HG03521 (cell line): ENCODE results near the gene FLNB.

Experiments
- ATAC-seq: cut with Tn5 transposase; IDR thresholded peaks from one replicate; pipeline ENCODE4 v1.9.1; 2021; ENCODE audit warnings: mild to moderate bottlenecking, moderate library complexity; ENCODE audit not compliant: unreplicated experiment

Gene FLNB

DNA sequence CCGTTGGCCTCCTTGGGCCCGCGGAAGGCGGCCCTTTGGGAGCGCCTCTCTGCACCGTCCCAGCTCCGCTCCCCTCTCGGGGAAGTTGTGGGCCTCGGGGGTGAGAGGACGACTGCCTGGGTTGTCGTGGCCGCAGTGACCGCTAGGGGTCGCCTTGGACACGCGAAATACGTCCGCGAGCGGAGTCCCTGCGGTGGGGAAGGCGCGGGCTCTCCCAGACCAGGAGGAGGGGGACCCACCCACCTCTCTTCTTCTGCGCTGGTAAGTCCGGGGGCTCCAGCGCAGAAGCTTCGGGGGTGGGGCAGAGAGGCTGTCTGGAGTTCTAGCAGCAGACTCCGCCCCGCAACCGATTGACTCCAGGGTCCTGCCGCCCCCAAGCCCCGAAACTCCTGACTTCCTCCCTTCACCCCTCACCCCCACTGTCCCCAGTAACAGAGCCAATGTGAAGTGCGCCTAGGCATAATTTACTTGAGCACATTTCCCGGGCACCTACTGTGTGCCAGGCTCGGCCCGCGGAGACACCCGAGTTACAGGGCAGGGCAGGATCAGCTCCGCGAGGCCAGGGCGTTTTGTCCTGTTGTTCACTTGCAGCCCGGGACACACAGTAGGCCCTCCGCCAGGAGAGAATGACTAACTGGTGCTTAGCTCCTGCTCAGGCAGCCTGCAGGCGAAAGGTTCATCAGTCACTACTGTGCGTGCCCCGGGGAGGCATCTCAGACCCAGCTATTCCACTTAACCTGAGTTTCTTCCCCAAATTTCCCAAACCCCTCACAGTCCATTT is 169.7 kb downstream of the FLNB start:
- ATAC-seq = peak; percentile 72

DNA sequence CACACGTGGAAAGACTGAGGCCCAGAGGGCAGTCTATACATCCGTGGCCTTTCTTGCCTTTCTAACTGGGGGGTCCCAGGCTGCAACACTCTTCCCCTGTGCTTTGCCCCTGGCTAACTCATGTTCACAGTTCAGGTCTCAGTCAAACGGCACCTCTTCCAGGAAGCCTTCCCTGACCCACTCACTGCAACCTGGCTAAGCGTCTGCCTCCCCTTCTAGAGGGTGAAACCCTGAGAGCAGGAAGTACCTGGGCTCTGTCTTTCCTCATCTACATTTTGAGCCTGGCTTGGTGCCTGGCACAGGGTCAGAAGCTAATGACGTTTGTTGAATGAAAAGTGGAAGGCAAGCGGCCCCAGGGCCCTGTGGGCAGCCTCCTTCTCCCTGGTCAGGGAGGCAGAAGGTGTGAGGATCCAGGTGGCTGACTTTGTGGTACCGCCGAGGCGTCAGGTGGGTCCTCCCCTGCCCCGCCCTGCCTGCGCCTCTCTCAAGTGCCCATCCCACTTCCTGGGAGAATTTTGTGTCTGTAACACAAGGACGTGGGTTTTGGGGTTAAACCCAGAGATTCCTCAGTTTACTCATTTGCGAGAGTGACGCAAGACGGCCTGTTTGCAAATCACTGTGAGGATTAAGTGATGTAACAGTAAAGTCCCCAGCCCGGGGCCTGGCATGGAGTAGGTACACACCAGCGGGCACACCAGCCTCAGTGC is 170.5 kb downstream of the FLNB start:
- no peak for ATAC-seq

DNA sequence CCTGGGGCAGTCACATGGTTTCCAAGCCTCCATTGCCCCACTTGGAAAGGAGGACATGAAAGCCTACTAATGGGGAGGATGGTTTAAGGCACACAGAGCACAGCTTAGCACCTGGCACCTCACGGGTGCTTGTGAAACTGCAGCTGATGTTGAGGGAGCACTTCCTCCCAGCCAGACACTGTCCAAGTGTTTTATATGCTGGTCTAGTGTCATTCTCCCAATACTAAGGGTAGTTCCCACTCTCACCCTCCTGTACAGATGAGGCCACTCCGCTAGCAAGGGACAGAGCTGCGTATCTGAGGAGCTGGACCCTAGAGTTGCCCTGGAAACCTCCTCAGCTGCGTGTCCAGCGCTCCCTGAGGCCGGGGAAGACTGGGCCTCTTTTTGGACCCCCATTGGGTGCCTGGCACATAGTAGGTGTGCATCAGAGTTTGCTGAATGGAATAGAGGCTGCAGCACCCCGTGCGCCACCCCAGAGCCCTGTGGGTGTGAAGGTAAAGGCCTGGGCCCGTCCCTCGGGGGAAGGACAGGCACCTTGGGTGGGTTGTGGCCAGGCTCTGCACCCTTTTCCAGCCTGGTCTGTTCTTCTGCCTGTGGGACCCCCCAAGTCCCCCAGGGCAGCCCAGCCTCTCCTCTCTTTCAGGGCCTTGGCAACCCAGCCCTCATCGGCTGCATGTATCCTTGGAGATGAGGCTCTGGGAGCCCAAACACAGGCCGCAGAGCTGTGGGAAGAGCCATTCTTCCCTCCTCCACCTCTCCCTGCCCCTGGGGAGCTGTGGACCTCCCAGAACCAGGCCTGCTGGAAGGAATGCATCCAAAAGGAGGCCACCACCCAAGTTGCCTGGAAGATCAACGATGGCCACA is 171.2 kb downstream of the FLNB start:
- ATAC-seq = no peak

DNA sequence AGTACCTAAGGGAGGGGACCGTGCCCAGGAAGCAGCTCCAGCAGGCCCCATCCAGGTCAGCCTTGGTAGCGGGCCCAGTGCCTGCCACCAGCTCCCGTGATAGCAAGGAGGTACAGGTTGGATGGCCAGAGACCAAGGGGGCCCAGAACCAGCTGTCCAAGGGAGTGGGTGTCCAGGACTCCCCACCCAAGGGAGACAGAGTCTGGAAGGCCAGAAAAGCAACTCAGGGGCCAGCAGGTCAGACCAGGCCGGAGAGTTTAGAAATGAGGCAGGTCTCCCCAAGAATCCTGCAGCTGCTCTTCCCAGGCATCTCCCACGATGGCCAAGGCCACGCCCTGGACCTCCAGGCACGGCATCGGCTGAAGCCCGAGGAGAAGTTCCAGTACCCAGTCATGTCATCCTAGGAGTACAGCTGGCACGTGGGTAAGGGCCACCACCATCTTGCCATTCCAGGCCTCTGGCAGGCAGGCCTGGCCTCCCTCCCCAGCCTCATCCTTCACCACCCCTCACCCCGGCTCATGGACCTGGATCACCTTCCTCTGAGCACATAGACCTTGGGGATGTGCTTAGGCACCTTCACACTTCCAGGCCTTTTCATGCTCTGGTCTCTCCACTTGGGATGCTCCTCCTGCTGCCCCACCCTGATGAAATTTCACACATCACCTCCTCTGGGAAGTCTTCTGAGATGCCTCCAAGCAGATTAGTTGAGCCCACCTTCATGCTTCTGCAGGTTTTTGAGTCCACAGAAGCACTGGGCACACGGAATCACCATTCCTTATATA is 172.1 kb downstream of the FLNB start:
- ATAC-seq = no peak

DNA sequence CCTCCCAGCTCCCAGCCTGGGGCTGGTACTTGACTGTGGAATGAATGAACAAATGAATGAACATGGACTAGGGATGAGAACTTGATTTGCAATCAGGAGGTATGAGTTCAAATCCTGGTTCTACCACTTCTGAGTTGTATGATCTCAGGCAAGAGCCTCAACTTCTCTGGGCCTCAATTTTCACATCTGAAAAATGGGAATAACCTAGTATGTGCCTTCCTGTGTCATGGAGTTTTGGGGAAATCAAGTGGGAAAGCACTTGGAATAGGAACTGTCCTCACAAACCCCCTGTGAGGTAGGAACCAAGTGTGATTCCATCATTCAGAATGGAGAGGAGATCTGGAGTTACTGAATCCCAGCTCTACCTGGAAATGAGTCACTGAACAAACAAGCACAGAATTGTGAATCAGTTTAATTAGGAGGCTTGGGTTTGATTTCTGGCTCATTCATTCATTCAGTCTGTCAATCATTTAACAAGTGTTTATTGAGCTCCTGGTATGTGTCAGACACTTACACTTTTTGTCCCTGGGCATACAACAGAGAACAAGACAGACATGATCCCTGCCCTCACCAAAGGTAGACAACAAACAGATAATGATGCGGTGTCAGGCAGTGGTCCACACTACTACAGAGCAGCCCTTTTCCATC is 172.8 kb downstream of the FLNB start:
- ATAC-seq = no peak

DNA sequence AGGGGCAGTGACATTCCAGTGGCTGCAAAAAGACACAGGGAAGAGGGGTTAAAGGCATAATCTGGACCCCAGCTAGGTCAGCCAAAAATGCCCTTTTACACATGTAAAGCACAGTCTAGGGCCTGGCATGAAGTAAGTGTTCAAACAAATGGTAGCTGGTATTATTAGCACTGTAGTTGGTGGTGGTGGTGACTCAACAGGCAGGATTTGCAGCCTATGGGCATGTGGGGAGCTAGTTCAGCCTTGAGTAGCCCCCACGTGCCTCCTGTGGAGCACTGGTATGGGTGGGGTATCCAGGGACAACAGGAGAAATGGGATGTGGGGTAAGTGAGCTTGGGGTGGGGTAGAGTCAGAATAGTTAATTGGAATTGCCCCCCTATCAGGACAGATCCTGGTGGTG is 175.0 kb downstream of the FLNB start:
- no peak for ATAC-seq

DNA sequence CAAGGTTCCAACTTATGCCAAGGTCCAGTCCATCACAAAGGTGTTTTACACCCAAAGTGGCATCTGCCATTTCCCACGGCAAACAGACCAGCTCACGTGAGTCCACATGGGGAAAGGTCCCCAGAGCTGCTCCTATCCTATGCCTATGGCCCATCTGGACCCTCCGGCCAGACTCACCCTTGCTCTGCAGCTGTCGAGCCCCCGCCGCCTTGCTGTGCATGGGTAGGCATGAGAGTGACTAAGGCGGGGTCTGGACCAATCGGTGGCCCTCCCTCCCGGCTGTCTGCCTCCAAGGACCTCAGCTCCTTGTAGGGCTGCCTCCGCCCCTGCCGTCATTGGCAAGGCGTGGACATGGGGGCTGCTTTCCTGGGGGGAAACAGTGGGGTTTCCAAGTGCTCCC is 175.7 kb downstream of the FLNB start:
- ATAC-seq = no peak

DNA sequence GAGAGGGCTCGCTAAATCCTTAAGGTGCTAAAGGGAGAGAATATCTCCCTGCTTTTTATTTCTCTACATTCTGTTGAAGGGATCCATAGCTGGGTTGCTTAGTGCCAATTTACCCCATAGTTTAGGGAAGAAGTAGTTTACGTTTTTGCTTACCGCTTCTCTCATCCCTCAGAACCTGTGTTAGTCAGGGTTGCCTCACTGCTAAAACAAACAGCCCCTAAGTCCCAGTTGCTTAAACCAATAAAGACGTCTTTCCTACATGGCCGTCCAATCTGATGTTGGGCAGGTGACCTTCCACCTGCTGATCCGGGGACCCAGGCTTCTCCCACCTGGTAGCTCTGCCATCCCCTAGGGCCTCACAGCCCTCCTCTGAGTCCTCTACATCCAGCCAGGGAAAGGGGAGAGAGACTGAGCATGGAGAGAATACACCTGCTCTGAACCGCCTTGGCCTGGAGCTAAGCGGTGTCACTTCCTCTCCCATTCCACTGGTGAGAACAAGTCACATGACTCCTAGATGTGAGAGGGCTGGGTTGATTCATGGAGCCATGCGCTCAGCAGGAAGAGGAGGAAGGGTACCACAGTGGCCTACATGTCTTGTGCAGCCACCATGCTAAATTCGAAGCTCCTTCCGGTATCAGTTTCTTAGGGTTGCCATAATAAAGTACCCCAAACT is 176.2 kb downstream of the FLNB start:
- ATAC-seq = no peak

DNA sequence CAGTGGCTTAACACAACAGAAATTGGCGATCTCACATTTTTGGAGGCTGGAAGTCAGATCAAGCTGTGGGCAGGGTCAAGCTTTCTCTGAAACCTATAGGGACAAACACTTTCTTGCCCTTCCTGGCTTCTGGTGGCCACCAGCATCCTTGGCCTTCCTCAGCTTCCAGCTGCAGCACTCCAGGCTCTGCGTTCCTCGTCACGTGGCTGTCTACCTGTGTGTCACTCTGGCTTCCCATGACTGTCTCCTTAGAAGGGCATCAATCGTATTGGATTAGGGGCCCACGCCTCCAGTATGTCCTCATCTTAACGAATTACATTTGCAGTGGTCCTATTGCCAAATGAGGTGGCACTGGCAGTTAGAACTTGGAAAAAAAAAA is 176.7 kb downstream of the FLNB start:
- no peak for ATAC-seq

DNA sequence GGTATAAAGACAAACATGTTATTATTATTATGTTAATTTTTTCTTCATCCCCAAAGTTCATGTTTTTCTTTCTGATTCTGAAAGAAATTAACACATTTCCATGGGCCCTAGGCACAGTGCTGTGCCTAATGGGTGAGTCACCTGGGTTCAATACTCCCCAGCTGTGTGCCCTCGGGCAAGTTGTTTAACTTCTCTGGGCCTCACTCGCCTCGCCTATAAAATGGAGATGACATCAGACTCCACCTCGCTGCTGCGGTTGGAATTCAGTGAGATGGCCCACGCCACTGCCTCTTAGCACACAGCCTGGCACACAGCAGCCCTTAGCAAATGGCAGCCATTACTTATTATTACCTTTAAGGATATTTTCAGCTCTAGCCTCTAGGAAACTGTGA is 179.9 kb downstream of the FLNB start:
- no peak for ATAC-seq

DNA sequence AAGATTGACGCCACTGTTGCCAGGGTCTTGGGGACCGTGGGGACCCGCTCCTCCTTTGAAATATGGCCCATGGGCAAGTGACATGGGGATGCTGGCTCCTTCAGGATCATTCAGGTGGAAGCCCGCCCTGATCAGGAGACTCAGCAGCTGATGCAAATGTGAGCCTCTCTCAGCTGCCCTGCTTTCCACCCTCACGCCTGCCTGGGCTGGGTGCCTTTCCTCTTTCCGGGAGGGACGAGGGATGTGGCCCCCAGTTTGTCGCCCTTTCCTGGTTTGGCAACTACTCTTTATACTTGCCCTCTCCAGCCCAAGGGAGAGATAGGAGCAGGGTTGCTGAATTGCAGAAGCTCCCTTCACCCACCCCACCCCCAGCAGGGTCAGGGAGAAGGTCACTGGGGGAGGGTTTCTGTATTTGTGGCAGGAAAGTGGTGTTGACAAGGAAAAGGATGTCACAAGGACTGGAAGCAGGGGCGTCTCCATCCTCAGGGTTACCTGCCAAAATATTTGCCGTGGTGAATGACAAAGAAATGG is 180.8 kb downstream of the FLNB start:
- no peak for ATAC-seq

DNA sequence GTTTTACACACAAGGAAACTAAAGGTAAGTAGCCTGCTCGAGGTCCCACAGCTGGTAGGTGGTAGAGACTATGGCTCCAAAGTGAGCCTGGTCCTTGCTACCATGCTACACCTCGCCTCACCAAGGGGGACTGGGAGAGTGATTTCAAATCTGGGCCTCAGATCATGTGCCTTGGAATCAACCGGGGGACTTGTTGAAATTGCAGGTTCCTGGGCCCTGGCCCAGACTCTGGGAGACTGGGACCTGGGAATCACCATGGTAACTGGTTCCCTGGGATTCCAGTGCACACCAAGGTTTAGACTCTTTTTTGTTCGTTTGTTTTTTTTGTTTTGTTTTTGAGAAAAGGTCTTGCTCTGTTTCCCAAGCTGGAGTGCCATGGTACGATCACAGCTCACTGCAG is 181.5 kb downstream of the FLNB start:
- no peak for ATAC-seq

DNA sequence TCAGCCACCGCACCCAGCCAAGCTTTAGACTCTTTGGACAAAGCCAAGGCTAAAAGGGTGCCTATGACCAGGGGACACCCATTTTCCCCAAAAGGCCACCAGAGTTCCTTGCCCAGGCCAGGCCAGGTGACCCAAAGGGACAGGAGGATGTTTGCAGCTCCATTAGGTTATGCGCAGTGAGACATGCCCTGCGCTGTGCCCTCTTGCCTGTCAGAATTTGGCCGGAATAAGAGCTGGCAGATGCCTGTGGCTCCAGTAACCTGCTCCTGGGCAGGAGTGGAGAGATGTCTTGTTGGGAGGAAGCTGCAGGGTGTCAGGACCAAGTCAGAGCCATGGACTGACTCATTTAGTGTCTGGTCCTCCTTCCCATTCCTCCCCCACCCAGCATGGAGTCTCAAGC is 182.1 kb downstream of the FLNB start:
- ATAC-seq = no peak

DNA sequence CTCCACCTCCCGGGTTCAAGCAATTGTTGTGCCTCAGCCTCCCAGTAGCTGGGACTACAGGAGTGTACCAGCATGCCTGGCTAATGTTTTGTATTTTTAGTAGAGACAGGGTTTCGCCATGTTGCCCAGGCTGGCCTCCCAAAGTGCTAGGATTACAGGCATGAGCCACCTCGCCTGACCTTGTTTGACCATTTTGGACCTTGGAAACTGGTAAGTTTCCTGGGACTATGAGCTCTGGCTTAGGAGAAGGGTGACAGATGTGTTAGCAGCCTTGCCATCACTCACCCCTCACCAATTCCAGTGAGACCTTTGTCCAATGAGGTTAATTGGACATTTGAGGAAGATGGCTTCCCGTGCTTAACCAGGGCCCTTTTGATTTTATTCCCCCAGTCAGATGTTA is 182.7 kb downstream of the FLNB start:
- ATAC-seq = no peak

DNA sequence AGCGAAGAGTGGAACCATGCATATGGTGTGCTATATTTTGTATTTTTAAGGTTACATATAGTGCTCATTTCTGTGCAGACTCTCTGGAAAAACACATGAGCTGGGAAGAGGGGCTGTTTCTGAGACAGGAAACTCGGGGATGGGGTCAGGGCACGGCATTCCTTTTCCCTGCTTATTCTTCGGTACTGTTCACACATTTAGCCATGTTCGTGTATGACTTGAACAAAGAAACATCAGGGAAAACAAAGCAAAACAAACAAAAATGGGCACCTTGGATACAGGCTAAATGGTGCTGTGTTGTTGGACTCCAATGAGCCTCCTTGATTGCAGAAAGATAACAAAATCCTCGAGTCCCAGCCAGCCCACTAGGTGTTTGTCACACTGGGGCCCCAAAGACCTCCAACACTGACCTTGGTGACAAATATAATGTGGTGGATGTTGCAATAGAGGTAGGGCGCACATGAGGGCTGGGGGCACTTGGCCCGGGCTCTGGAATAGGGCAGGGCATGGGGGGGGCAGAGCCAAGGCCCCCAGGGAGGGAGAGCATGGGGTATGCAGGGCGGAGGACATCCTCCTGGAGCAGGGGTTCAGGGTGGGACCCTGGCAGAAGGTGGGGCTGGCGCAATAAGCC is 183.3 kb downstream of the FLNB start:
- no peak for ATAC-seq

DNA sequence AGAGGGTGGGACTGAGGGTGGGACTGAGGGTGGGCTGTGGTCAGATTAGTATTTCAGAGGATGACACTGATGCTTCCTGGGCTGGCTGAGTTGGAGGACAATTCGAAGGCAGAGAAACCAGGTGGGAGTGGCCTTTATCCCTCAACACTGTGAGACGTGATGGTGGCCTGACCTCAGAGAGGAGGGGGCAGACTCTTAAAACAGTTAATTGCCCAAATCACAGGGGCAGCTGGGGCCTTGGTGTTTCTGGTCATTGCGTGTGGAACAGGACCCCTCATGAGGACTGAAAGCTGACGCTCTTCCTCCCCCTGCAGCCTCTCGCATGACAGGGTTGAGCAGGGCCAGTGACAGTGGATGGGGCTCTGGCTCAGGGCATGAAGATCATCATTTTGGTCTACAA is 183.8 kb downstream of the FLNB start:
- ATAC-seq = no peak

DNA sequence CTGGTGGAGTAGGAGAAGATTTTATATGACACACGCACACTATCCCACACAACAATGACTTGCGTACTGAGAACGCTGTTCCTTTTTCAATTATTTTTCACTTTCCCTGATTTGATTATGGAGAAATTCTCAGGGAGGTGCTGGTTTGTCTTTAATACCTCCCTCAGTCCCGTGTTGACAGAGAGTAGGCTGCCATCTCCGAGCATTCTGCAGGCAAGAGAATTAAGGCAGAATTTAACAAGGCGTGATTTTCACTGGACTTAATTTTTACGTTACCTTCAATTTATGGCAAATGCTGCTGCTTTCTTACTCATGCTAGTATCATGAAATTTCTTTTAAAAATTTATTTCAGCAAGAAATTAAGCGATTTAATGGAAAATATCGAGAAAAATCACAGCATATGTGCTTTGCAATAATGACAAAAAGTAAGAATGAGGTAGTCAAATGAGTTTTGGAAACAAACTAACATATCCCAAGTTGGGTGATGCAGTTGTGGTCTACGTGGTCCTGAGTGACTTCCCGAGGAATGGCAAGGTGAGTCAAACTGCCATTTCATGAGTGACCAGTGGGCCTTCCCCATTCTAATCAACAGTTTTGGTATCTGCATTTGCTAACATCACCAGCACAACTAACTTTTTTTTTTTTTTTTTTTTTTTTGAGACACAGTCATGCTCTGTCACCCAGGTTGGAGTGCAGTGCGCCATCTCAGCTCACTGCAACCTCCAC is 185.6 kb downstream of the FLNB start:
- ATAC-seq = no peak

DNA sequence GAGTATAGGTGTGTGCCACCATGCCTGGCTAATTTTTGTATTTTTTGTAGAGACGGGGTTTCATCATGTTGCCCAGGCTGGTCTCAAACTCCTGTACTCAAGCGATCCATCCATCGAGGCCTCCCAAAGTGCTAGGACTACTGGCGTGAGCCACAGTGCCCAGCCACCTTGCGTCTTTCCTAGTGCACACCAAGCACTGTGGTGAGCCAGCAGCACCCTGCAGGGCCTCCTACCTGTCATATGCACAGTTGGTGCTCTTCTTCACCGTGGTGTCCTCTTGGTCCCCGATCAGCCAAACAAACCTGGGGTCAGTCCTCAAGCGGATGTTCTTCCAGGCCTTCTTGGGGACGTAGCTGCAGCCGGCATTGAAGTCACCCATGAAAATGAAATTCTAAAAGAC is 189.4 kb downstream of the FLNB start:
- ATAC-seq = no peak

DNA sequence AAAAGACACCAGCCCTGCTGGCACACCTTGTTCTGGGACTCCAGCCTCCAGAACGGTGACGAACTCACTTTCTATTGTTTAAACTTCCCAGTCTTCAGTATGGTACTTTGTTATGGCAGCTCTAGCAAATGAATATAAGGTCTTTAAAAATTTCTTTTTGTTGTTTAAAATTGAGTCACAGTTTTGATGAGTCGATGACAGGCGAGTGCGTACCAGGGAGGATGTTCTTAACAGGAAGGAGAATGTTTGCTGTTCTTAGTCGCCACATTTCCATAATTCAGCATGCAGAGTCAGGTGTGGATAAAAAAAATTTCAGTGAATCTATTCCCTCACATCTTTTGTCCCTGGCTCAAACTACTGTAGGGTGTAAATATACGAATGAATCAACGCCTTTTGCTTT is 190.1 kb downstream of the FLNB start:
- ATAC-seq = no peak
